ENCODE results near the gene SLC8A1. TPM values are rescaled to one million over a fixed set of nuclear protein-coding genes. Genes with fewer than 3 reads are reported as not detected.
A peak's percentile ranks its signal among the peaks of the same experiment; 100 is the strongest.

Gene SLC8A1
- total RNA-seq, 2 donors from 2014 or later, result 590 to 696 TPM

GRCh38 chr2:40367652-40368051 lies 84.2 kb downstream of the SLC8A1 start:
- no peak for ATAC-seq
- intact Hi-C loops (cut with DNase I), result no loop called here
- DNase-seq, result no peak

GRCh38 chr2:40367032-40367431 lies 84.9 kb downstream of the SLC8A1 start:
- intact Hi-C loops (cut with DNase I), result no loop called here

GRCh38 chr2:40364151-40364874 lies 87.6 kb downstream of the SLC8A1 start:
- intact Hi-C loops (cut with DNase I), result no loop called here
- peak in 1 of 2 donors; percentile 28 for ATAC-seq
- DNase-seq, result no peak

More at GRCh38 chr2:40367032-40367431, 84.9 kb downstream of the SLC8A1 start:
- ATAC-seq (no peak), DNase-seq (no peak)

GRCh38 chr2:40363631-40364030 lies 88.3 kb downstream of the SLC8A1 start:
- ATAC-seq (peak in 1 of 2 donors; percentile 31), DNase-seq (no peak)
- intact Hi-C loops (cut with DNase I), result no loop called here

- intact Hi-C loops (cut with DNase I), result no loop called here
- ATAC-seq, result no peak
- DNase-seq, result no peak
Measured at GRCh38 chr2:40363231-40363630, 88.7 kb downstream of the SLC8A1 start.

GRCh38 chr2:40361478-40361877 lies 90.4 kb downstream of the SLC8A1 start:
- no peak for DNase-seq
- peak in 1 of 2 donors; percentile 59 for ATAC-seq
- intact Hi-C loops (cut with DNase I), result no loop called here

- ATAC-seq (peak in 1 of 2 donors; percentile 28), DNase-seq (no peak)
- intact Hi-C loops (cut with DNase I), result no loop called here
Measured at GRCh38 chr2:40360652-40361051, 91.2 kb downstream of the SLC8A1 start.

GRCh38 chr2:40359811-40360210 lies 92.1 kb downstream of the SLC8A1 start:
- DNase-seq (no peak), ATAC-seq (no peak)
- intact Hi-C loops (cut with DNase I), result no loop called here

- ATAC-seq (no peak), DNase-seq (no peak)
- intact Hi-C loops (cut with DNase I), result no loop called here
Measured at GRCh38 chr2:40358783-40359182, 93.1 kb downstream of the SLC8A1 start.

GRCh38 chr2:40357667-40358066 lies 94.2 kb downstream of the SLC8A1 start:
- DNase-seq (no peak), ATAC-seq (no peak)
- intact Hi-C loops (cut with DNase I), result no loop called here

GRCh38 chr2:40355451-40355850 lies 96.4 kb downstream of the SLC8A1 start:
- intact Hi-C loops (cut with DNase I), result no loop called here
- DNase-seq, result no peak
- ATAC-seq, result no peak

- intact Hi-C loops (cut with DNase I), result no loop called here
Measured at GRCh38 chr2:40353231-40353630, 98.7 kb downstream of the SLC8A1 start.

GRCh38 chr2:40352703-40353099 lies 99.2 kb downstream of the SLC8A1 start:
- no peak for DNase-seq
- intact Hi-C loops (cut with DNase I), result no loop called here
- peak in 1 of 2 donors; percentile 30 for ATAC-seq

More at GRCh38 chr2:40353231-40353630, 98.7 kb downstream of the SLC8A1 start:
- DNase-seq, result no peak
- peak; percentile 73 to 79 for ATAC-seq

GRCh38 chr2:40352041-40352702 lies 99.7 kb downstream of the SLC8A1 start:
- intact Hi-C loops (cut with DNase I), result no loop called here
- no peak for DNase-seq

GRCh38 chr2:40348665-40349064 lies 103.2 kb downstream of the SLC8A1 start:
- peak in 1 of 2 donors; percentile 38 for ATAC-seq
- DNase-seq, result no peak
- intact Hi-C loops (cut with DNase I), result no loop called here

More at GRCh38 chr2:40352041-40352702, 99.7 kb downstream of the SLC8A1 start:
- ATAC-seq, result peak in 1 of 2 donors; percentile 10

GRCh38 chr2:40348038-40348437 lies 103.9 kb downstream of the SLC8A1 start:
- DNase-seq (no peak), ATAC-seq (no peak)
- intact Hi-C loops (cut with DNase I), result no loop called here

- ATAC-seq, result peak; percentile 83 to 84
- intact Hi-C loops (cut with DNase I), result no loop called here
- peak; percentile 40 for DNase-seq
Measured at GRCh38 chr2:40346535-40347354, 105.1 kb downstream of the SLC8A1 start.

- intact Hi-C loops (cut with DNase I), result no loop called here
- DNase-seq (no peak), ATAC-seq (no peak)
Measured at GRCh38 chr2:40344364-40344763, 107.5 kb downstream of the SLC8A1 start.

- no peak for DNase-seq
- ATAC-seq, result peak in 1 of 2 donors; percentile 44
- intact Hi-C loops (cut with DNase I), result no loop called here
Measured at GRCh38 chr2:40343902-40344301, 108.0 kb downstream of the SLC8A1 start.

- DNase-seq (no peak), ATAC-seq (peak in 1 of 2 donors; percentile 66)
- intact Hi-C loops (cut with DNase I), result no loop called here
Measured at GRCh38 chr2:40341198-40341597, 110.7 kb downstream of the SLC8A1 start.

Data from left cardiac atrium (tissue), 4 donors.